ENCODE data around the gene LTBP3.

LTBP3 gene

DNA sequence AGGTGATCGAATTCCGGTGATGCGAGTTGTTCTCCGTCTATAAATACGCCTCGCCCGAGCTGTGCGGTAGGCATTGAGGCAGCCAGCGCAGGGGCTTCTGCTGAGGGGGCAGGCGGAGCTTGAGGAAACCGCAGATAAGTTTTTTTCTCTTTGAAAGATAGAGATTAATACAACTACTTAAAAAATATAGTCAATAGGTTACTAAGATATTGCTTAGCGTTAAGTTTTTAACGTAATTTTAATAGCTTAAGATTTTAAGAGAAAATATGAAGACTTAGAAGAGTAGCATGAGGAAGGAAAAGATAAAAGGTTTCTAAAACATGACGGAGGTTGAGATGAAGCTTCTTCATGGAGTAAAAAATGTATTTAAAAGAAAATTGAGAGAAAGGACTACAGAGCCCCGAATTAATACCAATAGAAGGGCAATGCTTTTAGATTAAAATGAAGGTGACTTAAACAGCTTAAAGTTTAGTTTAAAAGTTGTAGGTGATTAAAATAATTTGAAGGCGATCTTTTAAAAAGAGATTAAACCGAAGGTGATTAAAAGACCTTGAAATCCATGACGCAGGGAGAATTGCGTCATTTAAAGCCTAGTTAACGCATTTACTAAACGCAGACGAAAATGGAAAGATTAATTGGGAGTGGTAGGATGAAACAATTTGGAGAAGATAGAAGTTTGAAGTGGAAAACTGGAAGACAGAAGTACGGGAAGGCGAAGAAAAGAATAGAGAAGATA lies 59.0 kb downstream of the LTBP3 start, which contains the start of gene MALAT1:
Gene MALAT1, plus strand, starts transcription at position 69 of the 736 bp plus-strand sequence.
- DNase-seq (ENCODE audit: low read depth in 2 of 2), result peak; percentile 98
- peak within 1 kb of the TSS; percentile 74 to 93 for H3K4me3 ChIP-seq (replicated peaks in 1 of 2; ENCODE audit: low read depth in 2 of 2, low read length in 2 of 2)
- TF ChIP-seq, protein P1, sequence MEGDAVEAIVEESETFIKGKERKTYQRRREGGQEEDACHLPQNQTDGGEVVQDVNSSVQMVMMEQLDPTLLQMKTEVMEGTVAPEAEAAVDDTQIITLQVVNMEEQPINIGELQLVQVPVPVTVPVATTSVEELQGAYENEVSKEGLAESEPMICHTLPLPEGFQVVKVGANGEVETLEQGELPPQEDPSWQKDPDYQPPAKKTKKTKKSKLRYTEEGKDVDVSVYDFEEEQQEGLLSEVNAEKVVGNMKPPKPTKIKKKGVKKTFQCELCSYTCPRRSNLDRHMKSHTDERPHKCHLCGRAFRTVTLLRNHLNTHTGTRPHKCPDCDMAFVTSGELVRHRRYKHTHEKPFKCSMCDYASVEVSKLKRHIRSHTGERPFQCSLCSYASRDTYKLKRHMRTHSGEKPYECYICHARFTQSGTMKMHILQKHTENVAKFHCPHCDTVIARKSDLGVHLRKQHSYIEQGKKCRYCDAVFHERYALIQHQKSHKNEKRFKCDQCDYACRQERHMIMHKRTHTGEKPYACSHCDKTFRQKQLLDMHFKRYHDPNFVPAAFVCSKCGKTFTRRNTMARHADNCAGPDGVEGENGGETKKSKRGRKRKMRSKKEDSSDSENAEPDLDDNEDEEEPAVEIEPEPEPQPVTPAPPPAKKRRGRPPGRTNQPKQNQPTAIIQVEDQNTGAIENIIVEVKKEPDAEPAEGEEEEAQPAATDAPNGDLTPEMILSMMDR (IDR thresholded peaks at IDR 0.05; ENCODE audit: low read depth, low read length), result no peak

DNA sequence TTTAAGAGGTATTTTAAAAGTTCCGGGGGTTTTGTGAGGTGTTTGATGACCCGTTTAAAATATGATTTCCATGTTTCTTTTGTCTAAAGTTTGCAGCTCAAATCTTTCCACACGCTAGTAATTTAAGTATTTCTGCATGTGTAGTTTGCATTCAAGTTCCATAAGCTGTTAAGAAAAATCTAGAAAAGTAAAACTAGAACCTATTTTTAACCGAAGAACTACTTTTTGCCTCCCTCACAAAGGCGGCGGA lies 59.5 kb downstream of the LTBP3 start:
- peak overlapping the region; percentile 57 to 74 for H3K4me3 ChIP-seq (replicated peaks in 1 of 2; ENCODE audit: low read depth in 2 of 2, low read length in 2 of 2)
- no peak for DNase-seq (ENCODE audit: low read depth in 2 of 2)
- TF ChIP-seq, protein P1 (IDR thresholded peaks at IDR 0.05; ENCODE audit: low read depth, low read length), result no peak

DNA sequence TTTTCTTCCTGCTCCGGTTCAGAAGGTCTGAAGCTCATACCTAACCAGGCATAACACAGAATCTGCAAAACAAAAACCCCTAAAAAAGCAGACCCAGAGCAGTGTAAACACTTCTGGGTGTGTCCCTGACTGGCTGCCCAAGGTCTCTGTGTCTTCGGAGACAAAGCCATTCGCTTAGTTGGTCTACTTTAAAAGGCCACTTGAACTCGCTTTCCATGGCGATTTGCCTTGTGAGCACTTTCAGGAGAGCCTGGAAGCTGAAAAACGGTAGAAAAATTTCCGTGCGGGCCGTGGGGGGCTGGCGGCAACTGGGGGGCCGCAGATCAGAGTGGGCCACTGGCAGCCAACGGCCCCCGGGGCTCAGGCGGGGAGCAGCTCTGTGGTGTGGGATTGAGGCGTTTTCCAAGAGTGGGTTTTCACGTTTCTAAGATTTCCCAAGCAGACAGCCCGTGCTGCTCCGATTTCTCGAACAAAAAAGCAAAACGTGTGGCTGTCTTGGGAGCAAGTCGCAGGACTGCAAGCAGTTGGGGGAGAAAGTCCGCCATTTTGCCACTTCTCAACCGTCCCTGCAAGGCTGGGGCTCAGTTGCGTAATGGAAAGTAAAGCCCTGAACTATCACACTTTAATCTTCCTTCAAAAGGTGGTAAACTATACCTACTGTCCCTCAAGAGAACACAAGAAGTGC lies 60.0 kb downstream of the LTBP3 start:
- TF ChIP-seq, protein P1 (IDR thresholded peaks at IDR 0.05; ENCODE audit: low read depth, low read length), result no peak
- peak overlapping the region; percentile 57 to 74 for H3K4me3 ChIP-seq (replicated peaks in 1 of 2; ENCODE audit: low read depth in 2 of 2, low read length in 2 of 2)
- peak; percentile 76 to 81 for DNase-seq (ENCODE audit: low read depth in 2 of 2)

DNA sequence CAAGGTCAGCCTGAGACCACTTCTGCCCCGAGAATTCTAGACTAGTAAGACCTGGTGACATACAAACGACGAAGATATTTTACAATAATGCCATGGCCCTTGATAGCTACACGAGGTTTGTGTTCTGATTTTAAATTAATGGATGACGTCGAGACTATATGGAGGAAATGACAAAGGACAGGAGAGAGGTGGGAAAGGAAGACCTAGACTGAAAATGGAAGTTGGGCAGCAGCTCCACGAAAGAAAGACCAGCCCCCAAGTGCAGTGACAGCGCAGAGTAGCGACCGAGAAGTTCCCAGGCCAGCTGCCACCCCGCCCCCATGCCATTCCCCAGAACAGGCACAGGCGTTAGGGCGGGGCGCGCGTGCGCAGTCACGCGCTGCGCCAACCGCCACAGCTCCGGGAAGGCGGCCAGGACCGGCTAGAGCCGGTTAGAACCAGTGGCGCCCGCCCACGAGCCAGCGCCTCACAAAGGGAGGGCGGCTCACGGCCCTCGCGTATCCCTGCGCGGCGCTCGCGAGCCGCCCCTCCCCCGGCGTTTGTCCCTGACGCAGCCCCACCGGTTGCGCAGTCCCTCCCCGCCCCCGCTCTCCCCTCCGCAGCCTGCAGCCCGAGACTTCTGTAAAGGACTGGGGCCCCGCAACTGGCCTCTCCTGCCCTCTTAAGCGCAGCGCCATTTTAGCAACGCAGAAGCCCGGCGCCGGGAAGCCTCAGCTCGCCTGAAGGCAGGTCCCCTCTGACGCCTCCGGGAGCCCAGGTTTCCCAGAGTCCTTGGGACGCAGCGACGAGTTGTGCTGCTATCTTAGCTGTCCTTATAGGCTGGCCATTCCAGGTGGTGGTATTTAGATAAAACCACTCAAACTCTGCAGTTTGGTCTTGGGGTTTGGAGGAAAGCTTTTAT lies 60.8 kb downstream of the LTBP3 start:
- peak; percentile 98 to 100 for DNase-seq (ENCODE audit: low read depth in 2 of 2)
- peak overlapping the region; percentile 57 to 74 for H3K4me3 ChIP-seq (replicated peaks in 1 of 2; ENCODE audit: low read depth in 2 of 2, low read length in 2 of 2)
- TF ChIP-seq, protein P1 (IDR thresholded peaks at IDR 0.05; ENCODE audit: low read depth, low read length), result no peak

DNA sequence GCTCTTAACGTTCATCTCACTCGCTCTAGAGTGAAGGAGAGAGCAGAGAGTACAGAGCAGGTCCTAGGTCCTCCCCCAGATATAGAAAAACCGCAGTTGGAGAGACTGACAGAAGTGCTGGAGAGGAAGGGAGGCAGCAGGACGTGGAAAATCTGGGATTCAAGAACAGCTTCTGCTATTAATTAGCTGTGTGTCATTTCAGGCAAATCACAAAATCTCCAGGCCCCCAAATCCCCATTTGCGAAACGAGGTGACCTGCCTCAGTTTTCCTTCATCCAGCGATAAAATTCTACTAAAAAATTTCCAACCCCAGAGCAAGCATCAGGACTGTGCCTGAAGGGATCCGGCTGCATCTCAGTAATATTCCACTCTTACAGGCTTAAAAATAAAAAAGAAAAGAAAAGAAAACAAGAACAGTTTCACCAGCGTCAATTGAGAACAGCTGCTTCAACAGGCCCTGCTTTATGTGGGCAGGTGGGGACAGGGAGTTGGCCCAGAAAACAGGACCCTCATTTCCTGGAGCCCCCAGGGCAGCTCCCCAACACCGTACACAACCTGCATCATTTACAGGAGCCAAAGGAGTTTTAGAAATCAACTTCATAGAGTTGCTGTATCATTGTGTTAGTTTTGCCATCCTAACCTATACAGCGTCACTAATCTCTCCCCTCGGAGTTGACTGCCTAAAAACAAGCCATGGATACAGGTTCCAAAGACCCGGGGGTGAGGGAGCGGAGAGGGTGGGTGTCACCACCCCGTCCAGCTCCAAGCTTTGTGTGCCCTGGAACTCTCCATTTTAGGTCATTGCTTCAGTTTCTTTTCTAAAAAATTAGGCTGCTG lies 61.6 kb downstream of the LTBP3 start:
- peak overlapping the region; percentile 16 to 21 for H3K4me3 ChIP-seq (replicated peaks in 1 of 2; ENCODE audit: low read depth in 2 of 2, low read length in 2 of 2)
- DNase-seq (ENCODE audit: low read depth in 2 of 2), result peak; percentile 44 to 77

More for the DNA sequence above, 61.6 kb downstream of the LTBP3 start:
- TF ChIP-seq, protein P1 (IDR thresholded peaks at IDR 0.05; ENCODE audit: low read depth, low read length), result no peak

Data from cardiac fibroblast (primary cell).